ENCODE results near the gene CHFR.
"Not testable (repeated sequence)": the region's sequence is repeated elsewhere in the genome, so short reads cannot be mapped to it uniquely, and the experiment has no call there.

CHFR gene

DNA sequence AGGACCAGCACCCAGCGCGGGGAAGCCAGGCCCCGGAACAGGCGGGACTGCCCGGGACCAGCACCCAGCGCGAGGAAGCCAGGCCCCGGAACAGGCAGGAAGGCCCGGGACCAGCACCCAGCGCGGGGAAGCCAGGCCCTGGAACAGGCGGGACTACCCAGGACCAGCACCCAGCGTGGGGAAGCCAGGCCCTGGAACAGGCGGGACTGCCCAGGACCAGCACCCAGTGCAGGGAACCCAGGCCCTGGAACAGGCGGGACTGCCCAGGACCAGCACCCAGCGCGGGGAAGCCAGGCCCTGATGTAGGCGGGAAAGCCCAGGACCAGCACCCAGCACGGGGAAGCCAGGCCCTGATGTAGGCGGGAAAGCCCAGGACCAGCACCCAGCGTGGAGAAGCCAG, 12.8 kb downstream of the CHFR start:
- not testable (repeated sequence) for DNase-seq (ENCODE audit: low read depth in 3 of 3)

DNA sequence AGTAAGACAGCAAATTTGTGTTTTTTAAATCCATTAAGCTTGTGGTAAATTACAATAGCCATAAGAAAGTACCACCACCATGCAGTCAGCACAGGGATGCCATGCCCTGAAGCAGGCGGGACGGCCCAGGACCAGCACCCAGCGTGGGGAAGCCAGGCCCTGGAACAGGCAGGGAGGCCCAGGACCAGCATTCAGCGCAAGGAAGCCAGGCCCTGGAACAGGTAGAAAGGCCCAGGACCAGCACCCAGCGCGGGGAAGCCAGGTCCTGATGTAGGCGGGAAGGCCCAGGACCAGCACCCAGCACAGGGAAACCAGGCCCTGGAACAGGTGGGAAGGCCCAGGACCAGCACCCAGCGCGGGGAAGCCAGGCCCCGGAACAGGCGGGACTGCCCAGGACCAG, 13.2 kb downstream of the CHFR start:
- no peak for DNase-seq (ENCODE audit: low read depth in 3 of 3)

DNA sequence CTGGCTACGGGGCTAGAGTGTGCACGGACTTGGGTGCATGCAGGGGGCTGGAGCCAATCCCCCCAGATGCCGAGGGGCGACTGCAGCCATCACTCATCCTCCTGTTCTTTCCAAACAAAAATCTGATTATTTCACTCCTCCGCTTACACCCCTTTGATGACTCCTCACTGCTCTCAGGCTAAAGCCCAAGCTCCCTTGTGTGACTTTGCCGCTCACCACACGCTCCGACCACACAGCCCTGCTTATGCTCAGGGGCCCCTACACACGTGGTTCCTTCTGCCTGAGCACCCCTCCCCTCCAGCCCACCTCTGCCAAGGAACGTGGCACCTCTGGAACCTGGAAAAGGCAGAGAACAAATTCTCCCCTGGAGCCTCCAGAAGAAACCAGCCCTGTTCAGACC, 13.7 kb downstream of the CHFR start:
- no peak for DNase-seq (ENCODE audit: low read depth in 3 of 3)

DNA sequence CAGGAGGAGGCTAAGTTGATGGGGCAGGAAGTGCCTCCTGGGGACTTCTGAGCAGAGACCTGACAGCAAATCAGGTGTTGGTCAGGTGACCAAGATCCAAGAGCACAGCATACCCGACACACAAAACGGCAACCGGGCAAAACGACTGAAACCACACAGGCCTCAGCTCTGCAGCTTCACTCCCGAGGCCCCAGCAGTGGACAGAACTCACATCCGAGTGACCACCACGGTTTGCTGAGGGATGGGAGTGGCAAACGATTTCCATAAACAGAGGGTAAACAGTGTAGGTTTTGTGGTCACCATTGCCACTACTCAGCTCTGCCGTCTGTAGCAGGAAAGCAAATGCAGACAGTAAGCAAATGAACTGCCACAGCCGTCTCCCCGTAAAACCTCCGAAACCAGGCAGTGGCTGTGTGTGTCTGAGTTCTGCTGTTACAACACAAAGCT, 14.4 kb downstream of the CHFR start:
- no peak for DNase-seq (ENCODE audit: low read depth in 3 of 3)

DNA sequence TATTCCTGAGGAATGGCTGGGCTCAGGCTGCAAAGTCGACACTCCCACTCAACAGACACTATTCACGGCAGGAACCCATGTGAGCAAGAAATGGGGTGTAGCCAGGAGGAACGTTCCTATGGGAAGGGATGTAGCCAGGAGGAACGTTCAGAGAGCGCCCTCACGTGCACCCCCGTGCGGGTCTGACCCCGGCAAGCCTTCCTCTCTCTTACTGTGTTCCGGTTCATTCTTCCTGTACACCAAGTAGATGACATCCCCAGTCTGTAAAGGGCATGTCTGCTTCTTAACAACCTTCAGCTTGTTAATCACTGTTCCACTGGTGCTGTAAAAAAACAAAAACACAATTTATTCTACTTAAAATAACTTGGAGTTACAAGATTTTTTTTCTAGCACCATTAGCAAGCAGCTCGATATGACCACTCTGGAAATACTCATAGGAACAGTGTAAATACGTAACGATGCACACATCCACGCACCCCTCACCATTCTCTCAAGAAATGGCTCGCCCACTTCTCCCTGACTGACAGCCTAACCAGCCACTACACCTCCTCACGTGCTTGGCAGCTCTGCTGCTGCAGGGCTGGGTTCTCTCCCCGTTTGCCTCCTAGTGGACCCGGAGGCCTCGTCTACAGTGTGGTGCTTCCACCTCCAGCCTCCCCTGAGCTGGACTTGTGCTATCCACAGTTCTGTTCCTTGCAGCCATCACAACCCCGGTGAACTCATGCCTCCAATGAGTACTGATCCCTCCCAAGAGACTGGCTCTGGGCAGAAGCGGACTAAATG, 15.1 kb downstream of the CHFR start:
- no peak for DNase-seq (ENCODE audit: low read depth in 3 of 3)

DNA sequence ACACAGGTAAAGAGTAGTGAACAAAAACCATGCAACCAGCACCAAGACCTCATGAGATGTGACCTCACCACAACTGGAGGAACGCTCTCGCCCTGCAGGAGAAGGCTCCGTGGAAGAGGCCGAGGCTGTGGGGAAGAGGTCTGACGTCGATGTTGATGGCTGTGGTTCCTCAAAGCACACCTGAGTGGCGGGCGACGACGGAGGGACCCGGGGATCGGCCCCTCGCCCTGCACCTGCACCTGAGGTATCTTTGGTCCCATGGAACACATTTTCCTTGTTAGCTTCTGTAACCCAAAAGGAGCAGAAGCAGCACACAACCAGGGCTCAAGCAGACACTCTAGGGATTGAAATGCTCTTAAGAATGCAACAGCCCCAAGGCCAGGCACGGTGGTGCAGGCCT, 17.9 kb downstream of the CHFR start:
- DNase-seq (ENCODE audit: low read depth in 3 of 3): no peak

DNA sequence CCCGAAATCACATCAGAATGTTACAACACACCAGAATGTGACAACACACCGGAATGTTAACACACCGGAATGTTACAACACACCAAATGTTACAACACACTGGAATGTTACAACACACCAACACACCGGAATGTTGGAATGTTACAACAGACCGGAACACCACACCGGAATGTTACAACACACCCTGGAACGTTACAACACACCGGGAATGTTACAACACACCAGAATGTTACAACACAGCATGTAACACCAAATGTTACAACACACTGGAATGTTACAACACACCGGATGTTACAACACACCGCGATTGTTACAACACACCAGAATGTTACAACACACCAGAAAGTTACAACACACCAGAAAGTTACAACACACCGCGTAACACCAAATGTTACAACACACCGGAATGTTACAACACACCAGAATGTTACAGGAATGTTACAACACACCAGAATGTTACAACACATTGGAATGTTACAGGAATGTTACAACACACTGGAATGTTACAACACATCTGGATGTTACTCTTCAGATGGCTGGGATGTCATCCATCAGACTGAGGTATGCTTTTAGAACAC, 21.1 kb downstream of the CHFR start:
- no peak for DNase-seq (ENCODE audit: low read depth in 3 of 3)

DNA sequence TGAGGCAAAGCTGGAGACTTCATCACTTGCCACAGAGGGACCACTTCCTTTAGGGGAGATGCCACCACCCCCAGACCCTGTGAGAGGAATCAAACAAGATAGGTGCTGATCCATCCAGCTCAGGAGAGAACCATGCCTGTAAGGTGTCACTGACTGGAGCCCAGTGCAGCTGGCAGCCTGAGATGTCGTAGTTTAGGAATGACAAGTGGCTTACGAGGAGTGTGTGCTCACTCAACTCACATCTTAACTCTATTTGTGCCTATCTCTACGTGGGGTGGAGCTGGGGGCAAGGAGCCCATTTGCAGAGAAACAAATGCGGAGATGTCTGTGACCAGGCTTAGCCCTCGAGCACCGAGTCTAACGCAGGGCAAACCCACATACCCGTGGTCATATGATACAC, 25.8 kb downstream of the CHFR start:
- DNase-seq (ENCODE audit: low read depth in 3 of 3): no peak

DNA sequence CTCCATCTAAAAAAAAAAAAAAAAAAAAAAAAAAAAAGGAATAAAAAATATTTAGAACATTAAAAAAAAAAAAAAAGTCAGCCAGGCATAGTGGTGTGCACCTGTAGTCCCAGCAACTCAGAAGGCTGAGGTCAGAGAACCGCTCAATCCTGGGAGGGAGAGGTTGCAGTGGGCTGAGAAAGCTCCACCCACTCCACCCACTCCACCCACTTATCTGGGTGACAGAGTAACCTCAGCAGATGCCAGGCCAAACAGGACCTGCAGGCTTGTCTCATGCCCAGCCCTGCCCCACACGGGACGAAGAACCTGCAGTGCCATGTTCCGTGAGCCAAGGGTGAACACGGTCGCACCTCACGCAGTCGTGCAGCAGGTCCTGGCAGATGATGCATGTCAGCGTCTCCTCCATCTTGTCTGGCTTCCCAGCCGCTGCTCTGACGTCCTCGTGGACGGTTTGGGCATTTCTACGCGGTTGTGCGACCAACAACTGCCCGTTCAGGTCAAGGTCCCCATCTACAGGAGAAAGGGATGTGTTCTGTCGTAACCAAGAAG, 28.6 kb downstream of the CHFR start:
- no peak for DNase-seq (ENCODE audit: low read depth in 3 of 3)

DNA sequence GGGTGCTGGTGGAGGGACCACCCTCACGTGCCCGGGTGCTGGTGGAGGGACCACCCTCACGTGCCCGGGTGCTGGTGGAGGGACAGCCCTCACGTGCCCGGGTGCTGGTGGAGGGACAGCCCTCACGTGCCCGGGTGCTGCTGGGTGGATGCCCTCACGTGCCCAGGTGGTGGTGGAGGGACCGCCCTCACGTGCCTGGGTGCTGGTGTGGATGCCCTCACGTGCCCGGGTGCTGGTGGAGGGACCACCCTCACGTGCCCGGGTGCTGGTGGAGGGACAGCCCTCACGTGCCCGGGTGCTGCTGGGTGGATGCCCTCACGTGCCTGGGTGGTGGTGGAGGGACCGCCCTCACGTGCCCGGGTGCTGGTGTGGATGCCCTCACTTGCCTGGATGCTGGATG, 30.4 kb downstream of the CHFR start:
- not testable (repeated sequence) for DNase-seq (ENCODE audit: low read depth in 3 of 3)

DNA sequence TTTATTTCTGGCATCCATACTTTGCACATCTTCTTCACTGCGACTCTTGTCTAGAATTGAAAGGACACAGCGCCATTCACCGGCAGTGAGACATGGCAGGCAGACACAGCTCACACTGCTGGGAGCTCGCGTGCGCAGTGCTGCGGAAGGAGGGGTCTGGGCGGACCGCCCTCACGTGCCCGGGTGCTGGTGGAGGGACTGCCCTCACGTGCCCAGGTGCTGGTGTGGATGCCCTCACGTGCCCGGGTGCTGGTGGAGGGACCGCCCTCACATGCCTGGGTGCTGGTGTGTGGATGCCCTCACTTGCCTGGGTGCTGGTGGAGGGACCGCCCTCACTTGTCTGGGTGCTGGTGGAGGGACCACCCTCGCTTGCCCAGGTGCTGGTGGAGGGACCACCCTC, 30.8 kb downstream of the CHFR start:
- no peak for DNase-seq (ENCODE audit: low read depth in 3 of 3)

DNA sequence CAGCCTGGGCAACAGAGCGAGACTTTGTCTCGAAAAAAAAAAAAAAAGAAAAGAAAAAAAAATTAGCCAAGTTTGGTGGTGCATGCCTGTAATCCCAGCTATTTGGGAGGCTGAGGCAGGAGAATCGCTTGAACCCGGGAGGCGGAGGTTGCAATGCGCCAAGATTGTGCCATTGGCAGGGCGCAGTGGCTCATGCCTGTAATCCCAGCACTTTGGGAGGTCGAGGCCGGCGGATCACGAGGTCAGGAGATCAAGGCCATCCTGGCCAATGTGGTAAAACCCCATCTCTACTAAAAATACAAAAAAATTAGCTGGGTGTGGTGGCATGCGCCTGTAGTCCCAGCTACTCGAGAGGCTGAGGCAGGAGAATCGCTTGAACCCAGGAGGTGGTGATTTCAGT, 32.2 kb downstream of the CHFR start:
- DNase-seq (ENCODE audit: low read depth in 3 of 3): not testable (repeated sequence)

DNA sequence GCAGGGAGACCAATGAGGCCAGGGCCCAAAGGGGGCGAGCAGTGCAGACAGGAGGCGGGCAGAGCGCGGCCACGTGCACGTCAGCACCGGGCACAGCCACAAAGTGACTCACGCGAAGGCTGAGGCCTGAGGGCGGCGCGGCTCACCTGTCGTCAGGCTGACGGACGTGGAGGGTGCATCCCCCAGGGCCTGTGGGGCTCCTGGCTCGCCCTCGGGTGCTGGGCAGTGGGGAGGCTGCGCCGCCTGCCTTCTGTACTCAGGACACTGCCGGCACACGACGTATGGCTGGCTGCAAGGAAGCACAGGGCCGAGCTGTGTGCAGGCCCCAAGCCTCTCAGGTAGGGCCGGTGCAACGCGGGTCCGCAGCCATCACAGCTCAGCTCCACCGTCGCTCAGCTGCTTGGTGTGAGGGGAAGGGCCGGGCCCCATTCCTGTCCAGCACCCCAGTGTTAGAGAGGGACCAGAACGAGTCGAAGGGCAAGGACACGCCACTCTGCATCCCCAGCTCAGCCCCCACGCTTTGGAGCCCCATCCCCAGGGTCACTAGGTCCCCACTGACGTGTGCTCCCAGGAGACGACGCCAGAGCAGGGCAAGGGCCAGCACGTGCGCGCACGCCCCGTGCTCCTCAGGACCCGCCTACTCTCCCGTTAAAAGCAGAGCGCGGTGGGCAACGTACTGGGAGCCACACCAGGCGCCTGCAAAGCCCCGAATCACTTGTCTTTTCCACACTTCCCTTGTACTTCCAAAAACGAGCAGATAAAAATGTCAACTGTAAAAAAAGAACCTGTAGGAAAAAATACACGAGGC, 33.9 kb downstream of the CHFR start:
- no peak for DNase-seq (ENCODE audit: low read depth in 3 of 3)

DNA sequence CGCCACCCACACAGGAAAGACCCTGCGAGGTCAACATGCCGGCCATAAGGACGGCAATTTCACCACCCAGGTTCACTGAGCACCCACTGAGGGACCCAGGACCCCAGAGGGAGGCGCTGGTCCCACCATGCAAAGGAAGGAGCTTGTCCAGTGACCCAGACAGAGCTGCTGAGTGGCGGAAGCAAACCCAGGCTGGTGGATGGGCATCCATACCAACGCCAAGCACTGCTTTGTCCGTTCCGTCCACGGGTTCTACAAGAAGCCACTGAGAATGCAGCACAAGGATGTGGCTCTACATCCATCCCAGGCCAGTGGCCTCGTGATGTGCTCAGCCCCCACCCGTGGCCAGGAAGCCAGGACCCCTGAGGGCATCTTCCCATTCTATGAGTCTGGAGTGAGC, 34.9 kb downstream of the CHFR start:
- DNase-seq (ENCODE audit: low read depth in 3 of 3): no peak

DNA sequence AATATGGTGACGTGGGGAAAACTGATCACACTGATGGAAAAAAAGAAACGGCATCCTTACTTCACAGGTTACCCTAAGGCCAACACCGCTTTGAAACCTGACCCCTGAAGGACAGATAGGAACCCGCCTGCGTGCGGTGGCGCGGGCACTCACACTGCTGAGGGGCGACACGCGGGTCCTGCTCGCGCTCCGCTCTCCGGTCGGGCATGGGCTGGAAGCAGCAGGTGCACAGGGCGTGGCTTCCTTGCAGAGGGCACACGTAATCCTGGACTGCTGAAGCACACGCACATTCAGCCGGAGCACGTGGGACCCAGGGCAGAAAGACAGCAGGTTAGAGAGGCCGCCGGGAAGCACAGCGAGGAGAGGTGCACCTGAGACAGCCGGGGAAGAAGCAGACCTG, 35.9 kb downstream of the CHFR start:
- no peak for DNase-seq (ENCODE audit: low read depth in 3 of 3)

DNA sequence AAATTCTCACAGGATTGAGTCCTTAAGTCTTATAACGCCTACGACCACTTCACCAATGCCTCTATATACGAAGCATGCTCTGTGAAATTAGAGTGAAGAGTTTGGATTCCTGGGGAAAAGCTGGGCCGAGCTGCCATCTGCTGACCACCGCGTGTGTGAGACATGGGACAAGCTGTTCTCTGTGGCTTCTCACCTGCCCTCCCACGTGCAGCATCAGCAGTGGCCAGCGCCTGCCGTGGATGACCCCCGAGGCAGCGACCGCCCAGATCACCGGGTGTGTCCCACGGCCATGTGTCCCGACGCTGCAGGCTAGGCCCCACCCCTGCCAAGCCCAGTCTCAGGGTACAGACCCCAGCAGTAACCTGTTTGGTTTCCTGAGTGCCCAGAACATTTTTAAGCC, 37.1 kb downstream of the CHFR start:
- DNase-seq (ENCODE audit: low read depth in 3 of 3): no peak

DNA sequence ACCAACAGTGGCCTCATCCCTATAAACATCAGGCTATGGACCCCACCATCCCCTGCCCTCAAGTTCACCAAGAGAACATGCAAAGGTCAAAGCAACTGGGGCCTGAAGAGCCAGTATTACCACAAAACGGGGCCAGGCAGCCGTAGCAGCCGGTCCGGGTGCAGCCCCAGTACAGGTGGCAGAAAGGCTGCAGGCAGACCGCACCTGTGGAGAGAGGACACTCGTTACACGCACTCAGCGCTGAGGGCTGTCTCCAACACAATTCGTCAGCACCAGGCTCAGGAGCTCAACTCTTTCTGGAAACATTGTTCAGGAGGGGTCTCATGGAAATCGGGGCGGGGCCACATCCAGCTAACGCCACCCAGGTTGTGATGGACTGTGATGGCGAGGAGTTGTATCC, 38.9 kb downstream of the CHFR start:
- DNase-seq (ENCODE audit: low read depth in 3 of 3): no peak

DNA sequence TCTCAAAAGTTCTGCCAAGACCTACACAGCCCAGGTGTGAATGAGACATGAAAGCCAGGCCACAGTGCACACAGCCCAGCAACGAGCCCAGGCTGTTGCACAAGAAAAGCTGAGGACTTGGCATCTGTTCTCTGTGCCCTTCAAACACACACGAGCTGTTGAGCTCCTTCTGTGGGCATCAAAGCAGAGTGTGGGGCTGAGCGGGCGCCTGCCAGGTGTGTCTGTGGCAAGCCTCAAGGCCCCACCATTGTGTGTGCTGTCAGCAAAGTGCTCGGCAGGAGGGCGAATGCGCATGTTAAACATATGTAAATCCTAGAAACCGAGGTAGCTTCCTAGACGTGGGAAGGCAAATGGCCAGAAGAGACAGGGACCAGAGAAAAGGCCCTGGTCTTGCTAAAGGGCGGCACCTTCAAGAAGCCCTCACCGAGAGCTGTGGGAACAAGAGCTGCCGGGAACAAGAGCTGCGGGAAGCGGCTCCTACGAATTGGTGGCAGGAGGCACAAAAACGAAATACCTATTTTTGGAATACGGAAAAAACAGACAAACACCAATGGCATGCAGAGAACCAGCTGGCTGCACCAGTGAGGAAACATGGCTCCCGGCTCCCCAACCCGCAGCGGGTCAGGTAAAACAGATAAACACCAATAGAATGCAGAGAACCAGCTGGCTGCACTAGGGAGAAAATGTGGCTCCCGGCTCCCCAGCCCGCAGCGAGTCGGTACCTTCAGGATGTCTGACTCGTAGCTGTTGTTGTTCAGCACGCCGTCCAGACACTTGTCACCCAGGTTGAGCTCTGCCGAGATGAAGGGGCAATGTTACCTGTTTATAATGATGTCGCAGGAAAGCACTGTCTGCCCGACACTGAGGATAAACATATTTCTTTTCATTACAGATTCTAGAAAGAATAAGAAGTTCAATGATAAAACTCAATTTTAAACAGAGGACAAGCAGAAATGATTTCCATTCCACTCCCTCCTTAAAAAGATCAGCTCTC, 39.7 kb downstream of the CHFR start:
- no peak for DNase-seq (ENCODE audit: low read depth in 3 of 3)

DNA sequence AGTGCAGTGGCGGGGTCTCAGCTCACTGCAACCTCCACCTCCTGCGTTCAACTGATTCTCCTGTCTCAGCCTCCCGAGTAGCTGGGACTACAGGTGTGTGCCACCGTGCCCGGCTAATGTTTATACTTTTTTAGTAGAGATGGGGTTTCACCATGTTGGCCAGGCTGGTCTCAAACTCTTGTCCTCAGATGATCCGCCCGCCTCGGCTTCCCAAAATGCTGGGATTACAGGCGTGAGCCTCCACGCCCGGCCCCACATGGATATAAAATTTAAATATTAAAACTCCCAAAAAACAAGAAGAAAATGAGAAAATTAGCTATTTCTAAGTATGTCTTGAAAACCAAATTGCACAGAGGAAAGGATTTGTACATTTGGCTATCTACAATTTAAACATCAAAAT, 42.7 kb downstream of the CHFR start:
- not testable (repeated sequence) for DNase-seq (ENCODE audit: low read depth in 3 of 3)

DNA sequence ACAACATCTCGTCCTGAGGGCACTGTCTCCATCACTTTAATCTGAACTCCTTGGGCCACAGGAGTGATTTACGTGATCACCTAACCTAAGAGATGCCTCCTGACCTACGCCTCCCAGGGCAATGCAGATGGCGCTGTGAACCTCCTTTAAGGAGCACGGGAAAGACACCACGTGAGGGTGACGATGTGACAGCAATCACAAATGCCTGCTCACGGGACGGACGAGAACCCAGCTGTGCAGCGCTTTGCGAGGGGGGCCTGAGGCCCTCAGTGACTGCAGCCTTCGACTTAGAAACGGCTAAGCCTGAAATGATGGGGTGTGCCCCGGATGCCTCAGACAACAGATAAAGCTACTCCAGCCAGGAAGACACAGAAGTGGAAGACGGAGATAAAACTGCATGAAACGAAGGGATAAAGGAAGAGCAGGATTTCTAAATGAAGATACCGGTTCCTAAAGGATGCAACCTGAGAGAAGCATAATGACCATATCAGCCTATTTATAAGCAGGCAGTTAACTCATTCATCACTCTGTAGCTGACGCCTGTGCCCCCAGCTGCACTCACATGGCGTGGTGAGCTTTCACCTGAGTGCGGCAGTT, 44.9 kb downstream of the CHFR start:
- no peak for DNase-seq (ENCODE audit: low read depth in 3 of 3)

DNA sequence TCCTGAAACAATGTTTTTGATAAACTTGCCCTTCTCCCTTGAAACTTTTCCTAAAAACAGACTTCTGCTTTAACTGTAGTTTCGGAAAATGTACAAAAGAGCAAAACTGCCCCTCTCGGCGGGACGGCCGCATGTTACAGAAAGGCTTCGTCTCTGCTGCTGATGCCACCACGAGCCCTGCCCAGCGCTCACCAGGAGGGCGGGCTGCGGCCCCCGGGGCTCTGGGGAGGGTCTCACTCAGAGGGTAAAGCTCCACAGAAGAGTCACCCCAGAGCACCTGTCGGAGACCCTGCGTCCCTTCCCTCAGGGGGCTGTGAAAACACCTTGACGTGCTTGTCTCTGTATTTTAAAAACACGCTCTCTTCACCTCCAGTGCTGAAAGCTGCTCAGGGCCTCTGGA, 46.3 kb downstream of the CHFR start:
- no peak for DNase-seq (ENCODE audit: low read depth in 3 of 3)

Data from stimulated activated CD4-positive, alpha-beta T cell treated with anti-CD3 and anti-CD28 coated beads, TNF-alpha, amount 100 ng/mL, for 48 hours (primary cell).